Central memory CD8-positive, alpha-beta T cell (primary cell): ENCODE results near the gene NTSR2.

ENCODE experiments used
- ATAC-seq: fragments of 150-1000 bp; cut with Tn5 transposase; replicated peaks from 2 replicates; pipeline ENCODE4 v1.10.0; 2022; ENCODE audit warnings: mild to moderate bottlenecking, moderate FRiP score, moderate number of reproducible peaks; ENCODE audit not compliant: poor library complexity, severe bottlenecking; ENCODE audit errors: extremely low read depth
- DNase-seq, 2 donors: peaks; one replicate each; pipeline ENCODE4 v3.0.0; 2021; ENCODE audit warnings: low spot score in 2 of 2
- H3K27ac Mint-ChIP-seq: one replicate; pipeline ENCODE4 v1.8.0; 2022; ENCODE audit warnings: low read depth, mild to moderate bottlenecking, moderate library complexity, mixed read lengths
- H3K27me3 Mint-ChIP-seq: one replicate; pipeline ENCODE4 v1.8.0; 2022; ENCODE audit warnings: mixed read lengths
- H3K36me3 Mint-ChIP-seq: one replicate; pipeline ENCODE4 v1.8.0; 2022; ENCODE audit warnings: mild to moderate bottlenecking, moderate library complexity, mixed read lengths; ENCODE audit not compliant: insufficient read depth
- H3K4me1 Mint-ChIP-seq: one replicate; pipeline ENCODE4 v1.8.0; 2022; ENCODE audit warnings: mixed read lengths
- H3K4me3 Mint-ChIP-seq: one replicate; pipeline ENCODE4 v1.8.0; 2022; ENCODE audit warnings: mild to moderate bottlenecking, moderate library complexity, mixed read lengths
- H3K9me3 Mint-ChIP-seq: one replicate; pipeline ENCODE4 v1.8.0; 2022; ENCODE audit warnings: mixed read lengths

NTSR2 gene

DNA sequence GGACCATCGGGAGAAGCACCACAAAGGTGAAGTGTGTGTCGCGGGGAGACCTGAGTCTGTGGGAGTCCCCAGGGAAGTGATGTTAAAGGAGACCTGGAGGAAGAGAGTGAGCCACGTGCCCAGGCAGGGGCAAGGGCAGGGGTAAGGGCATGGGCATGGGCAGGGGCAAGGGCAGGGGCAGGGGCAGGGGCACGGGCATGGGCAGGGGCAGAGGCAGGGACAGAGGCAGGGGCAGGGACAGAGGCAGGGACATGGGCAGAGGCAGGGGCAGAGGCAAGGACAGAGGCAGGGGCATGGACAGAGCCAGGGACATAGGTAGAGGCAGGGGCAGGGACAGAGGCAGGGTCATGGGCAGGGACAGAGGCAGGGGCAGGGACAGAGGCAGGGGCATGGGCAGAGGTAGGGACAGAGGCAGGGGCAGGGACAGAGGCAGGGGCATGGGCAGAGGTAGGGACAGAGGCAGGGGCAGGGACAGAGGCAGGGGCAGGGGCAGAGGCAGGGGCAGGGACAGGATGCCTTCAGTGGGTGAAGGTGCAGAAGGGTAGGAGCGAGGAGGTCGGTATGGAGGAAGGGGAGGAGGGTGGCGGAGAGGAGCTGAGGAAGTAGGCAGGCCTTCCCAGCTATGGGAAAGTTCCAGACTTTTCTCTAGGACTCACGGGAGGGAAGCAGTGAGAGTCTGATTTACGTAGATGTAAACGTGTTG is 33.3 kb downstream of the NTSR2 start:
- Mint-ChIP-seq H3K9me3 (no peaks in the 10 kb centered on the region), H3K27ac (no peak overlapping the region), H3K4me1 (no peaks in the 10 kb centered on the region), H3K4me3 (no peak overlapping the region), H3K27me3 (peaks cover 37% of the 10 kb centered on the region), H3K36me3 (no peaks in the 10 kb centered on the region)
- DNase-seq (no peak), ATAC-seq (no peak)

DNA sequence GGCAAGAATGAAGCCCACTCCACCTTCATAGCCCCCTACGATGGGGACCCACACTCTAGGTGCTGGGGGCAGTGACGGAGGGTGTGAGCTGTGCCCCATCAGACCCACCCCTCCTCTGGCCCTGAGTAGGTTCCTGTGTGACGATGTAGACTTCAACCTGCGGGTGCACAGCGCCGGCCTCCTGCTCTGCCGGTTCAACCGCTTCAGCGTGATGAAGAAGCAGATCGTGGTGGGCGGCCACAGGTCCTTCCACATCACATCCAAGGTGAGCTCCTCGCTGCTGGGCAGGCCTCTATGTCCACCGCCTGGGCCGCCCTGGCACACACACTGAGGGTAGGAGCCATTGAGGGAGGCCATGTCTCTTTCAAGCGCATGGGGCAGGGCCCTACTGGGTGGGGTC is 34.9 kb downstream of the NTSR2 start:
- no peaks in the 10 kb centered on the region for H3K4me1 Mint-ChIP-seq
- H3K9me3 Mint-ChIP-seq = no peaks in the 10 kb centered on the region
- DNase-seq (no peak), ATAC-seq (no peak)
- no peaks in the 10 kb centered on the region for H3K36me3 Mint-ChIP-seq
- peaks cover 34% of the 10 kb centered on the region for H3K27me3 Mint-ChIP-seq
- H3K27ac Mint-ChIP-seq = no peak overlapping the region
- no peak overlapping the region for H3K4me3 Mint-ChIP-seq

DNA sequence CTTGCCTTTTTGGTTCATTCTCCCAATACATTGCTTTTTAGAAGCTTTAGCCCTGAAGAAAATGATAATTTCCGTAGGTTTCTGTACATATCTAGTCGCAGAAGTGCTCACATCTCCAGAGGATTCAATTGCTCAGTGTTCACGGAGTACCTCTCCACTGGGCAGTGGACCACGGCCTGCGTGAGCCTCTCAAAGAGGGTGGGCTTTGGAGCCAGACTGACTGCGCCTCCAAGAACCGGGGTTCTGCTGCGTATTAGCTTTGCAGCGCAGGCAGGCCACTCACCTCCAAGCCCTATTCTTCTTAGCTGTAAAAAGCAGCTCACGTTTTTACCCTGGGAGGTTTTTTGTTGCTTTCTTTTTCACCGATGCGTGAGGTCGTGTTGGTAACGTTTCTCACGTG is 35.4 kb downstream of the NTSR2 start:
- Mint-ChIP-seq H3K27me3 (peaks cover 28% of the 10 kb centered on the region), H3K4me3 (no peak overlapping the region), H3K9me3 (no peaks in the 10 kb centered on the region), H3K27ac (no peak overlapping the region), H3K4me1 (no peaks in the 10 kb centered on the region), H3K36me3 (no peaks in the 10 kb centered on the region)
- DNase-seq = no peak
- no peak for ATAC-seq

DNA sequence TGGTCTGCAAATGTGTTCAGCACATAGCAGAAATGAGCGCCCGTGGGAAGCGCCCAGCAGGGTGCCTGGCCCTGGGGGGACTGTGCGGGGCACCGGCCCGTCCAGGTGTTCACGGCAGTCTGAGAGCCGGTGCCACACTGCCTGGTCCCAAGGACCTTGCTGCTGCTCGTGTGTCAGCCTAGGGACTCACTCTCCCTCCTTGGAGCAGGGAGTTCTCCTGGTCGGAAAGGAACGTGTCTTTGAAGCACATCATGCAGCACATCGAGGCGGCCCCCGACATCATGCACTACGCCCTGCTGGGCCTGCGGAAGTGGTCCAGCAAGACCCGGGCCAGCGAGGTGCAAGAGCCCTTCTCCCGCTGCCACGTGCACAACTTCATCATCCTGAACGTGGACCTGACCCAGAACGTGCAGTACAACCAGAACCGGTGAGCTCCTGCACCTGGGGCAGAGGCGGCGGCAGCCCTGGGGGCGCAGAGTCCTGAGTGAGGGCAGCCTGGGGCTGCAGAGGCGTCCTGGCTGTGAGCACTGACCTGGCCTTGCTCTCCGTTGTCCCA is 36.0 kb downstream of the NTSR2 start:
- no peaks in the 10 kb centered on the region for H3K4me1 Mint-ChIP-seq
- no peak overlapping the region for H3K4me3 Mint-ChIP-seq
- H3K36me3 Mint-ChIP-seq = no peaks in the 10 kb centered on the region
- H3K9me3 Mint-ChIP-seq = no peaks in the 10 kb centered on the region
- no peak for ATAC-seq
- peaks cover 22% of the 10 kb centered on the region for H3K27me3 Mint-ChIP-seq
- H3K27ac Mint-ChIP-seq = no peak overlapping the region
- no peak for DNase-seq

DNA sequence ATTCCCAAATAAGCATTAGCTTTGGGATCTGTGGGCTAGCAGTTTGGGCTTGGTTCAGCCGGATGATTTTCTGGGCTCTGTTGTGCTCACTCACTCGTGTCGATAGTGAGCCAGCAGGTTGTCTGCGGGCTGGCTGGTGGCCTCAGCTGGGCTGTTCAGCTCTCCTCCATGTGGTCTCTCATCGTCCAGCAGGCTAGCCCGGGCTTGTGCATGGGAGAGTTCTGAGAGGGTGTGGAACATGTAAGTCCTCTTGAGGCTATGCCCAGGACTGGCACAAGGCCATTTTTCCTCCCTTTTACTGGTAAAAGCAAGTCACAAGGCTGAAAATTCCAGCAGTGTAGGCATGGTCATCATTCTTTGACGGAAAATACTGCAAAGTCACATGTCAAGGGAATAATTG is 38.5 kb downstream of the NTSR2 start:
- H3K27ac Mint-ChIP-seq = no peak overlapping the region
- H3K9me3 Mint-ChIP-seq = no peaks in the 10 kb centered on the region
- DNase-seq (no peak), ATAC-seq (no peak)
- no peaks in the 10 kb centered on the region for H3K4me1 Mint-ChIP-seq
- H3K27me3 Mint-ChIP-seq = peaks cover 20% of the 10 kb centered on the region
- no peaks in the 10 kb centered on the region for H3K36me3 Mint-ChIP-seq
- H3K4me3 Mint-ChIP-seq = no peak overlapping the region

DNA sequence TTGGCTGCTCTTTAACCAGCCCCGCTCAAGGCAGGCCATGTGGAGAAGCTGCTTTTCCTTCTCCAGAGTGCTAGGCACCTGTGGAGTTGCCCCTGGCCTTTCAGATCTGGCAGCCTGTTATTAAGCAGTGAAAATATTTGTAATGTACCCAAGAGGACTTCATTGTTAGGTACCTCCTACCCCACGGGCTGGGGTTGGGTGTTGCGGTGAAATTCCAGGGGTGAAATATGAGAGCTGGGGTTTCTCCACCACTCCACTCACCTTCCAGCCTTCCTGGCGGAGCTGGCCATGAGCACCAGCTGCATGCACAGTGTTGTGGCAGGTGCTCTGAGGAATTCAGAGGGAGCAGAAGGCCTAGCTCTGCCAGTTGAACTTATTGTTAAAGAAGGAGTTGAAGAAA is 39.1 kb downstream of the NTSR2 start:
- no peak overlapping the region for H3K4me3 Mint-ChIP-seq
- H3K27me3 Mint-ChIP-seq = peaks cover 14% of the 10 kb centered on the region
- H3K36me3 Mint-ChIP-seq = no peaks in the 10 kb centered on the region
- H3K9me3 Mint-ChIP-seq = no peaks in the 10 kb centered on the region
- no peaks in the 10 kb centered on the region for H3K4me1 Mint-ChIP-seq
- DNase-seq = no peak
- H3K27ac Mint-ChIP-seq = no peak overlapping the region
- no peak for ATAC-seq

DNA sequence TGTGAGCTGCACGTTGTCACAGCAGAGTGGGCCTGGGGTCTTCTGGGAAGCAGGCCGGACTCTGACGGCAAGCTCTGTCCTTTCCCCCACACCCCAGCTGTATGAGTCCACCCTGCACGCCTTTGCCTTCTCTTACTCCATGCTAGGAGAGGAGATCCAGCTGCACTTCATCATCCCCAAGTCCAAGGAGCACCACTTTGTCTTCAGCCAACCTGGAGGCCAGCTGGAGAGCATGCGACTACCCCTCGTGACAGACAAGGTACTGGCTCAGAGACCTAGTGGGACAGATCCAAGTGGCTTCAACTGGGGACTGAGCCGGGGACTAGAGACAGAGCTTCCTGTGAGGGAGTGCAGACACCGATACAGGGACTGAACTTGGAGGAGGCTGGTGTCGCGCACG is 40.1 kb downstream of the NTSR2 start:
- H3K27ac Mint-ChIP-seq = no peak overlapping the region
- no peaks in the 10 kb centered on the region for H3K9me3 Mint-ChIP-seq
- H3K36me3 Mint-ChIP-seq = no peaks in the 10 kb centered on the region
- no peaks in the 10 kb centered on the region for H3K4me1 Mint-ChIP-seq
- no peak overlapping the region for H3K4me3 Mint-ChIP-seq
- no peak for DNase-seq
- ATAC-seq = no peak
- peaks cover 7% of the 10 kb centered on the region for H3K27me3 Mint-ChIP-seq

DNA sequence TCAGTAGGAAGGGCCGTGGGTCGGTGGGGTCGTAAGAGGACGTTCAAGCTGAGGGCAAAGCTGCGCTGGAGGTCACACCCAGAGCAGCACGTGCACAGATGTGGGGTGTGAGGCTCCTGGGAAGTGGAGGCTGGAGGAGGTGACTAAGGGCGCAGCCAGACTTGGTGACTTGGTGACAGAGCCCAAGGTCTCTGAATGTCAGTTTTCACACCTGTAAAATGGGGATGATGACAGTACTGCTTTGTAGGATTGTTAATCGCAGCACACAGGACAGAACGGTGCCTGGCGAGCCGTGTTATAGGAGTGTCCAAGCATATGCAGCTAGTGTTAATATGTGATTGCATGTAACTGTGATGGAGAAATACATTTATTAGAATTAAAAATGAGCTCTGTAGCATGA is 40.8 kb downstream of the NTSR2 start:
- no peaks in the 10 kb centered on the region for H3K9me3 Mint-ChIP-seq
- no peak overlapping the region for H3K4me3 Mint-ChIP-seq
- ATAC-seq = no peak
- H3K27me3 Mint-ChIP-seq = peaks cover 7% of the 10 kb centered on the region
- no peak for DNase-seq
- H3K36me3 Mint-ChIP-seq = no peaks in the 10 kb centered on the region
- H3K27ac Mint-ChIP-seq = no peak overlapping the region
- H3K4me1 Mint-ChIP-seq = no peaks in the 10 kb centered on the region

DNA sequence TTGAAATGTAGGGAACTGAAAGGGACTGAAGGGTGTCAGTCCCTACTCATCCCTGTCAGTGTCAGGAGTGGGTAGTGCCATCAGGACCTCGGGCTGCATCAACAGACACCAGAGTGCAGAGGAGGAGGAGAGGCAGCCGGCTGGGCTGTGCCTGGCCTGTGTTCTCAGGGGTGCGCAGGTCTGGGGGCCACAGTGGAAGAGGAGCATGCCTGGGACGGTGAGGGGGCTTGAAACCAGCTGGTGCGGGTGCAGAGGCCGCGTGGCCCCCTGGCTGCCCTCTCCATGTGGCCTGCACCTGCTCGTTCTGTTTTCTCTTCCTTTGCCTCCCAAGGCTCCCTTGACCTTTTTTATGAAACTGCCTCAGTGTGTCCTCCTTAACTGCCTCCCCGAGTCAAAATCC is 41.3 kb downstream of the NTSR2 start:
- H3K4me1 Mint-ChIP-seq = no peaks in the 10 kb centered on the region
- no peak for ATAC-seq
- no peak overlapping the region for H3K4me3 Mint-ChIP-seq
- no peak for DNase-seq
- H3K27ac Mint-ChIP-seq = no peak overlapping the region
- no peaks in the 10 kb centered on the region for H3K9me3 Mint-ChIP-seq
- peaks cover 7% of the 10 kb centered on the region for H3K27me3 Mint-ChIP-seq
- no peaks in the 10 kb centered on the region for H3K36me3 Mint-ChIP-seq

DNA sequence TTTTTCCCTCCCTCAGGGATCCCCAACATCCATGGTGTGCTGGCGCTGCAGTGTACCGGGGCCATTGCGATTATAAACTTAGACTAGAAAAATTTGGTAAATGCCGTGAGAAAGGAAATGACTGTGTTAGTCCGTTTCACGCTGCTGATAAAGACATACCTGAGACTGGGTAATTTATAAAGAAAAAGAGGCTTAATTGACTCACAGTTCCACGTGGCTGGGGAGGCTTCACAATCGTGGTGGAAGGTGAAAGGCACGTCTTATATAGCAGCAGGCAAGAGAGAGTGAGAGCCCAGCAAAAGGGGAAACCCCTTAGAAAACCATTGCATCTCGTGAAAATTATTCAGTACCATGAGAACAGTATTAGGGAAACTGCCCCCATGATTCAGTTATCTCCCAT is 44.3 kb downstream of the NTSR2 start:
- no peak overlapping the region for H3K27ac Mint-ChIP-seq
- H3K27me3 Mint-ChIP-seq = peaks cover 7% of the 10 kb centered on the region
- H3K4me1 Mint-ChIP-seq = no peaks in the 10 kb centered on the region
- ATAC-seq (no peak), DNase-seq (no peak)
- H3K4me3 Mint-ChIP-seq = no peak overlapping the region
- H3K9me3 Mint-ChIP-seq = no peaks in the 10 kb centered on the region
- no peaks in the 10 kb centered on the region for H3K36me3 Mint-ChIP-seq

DNA sequence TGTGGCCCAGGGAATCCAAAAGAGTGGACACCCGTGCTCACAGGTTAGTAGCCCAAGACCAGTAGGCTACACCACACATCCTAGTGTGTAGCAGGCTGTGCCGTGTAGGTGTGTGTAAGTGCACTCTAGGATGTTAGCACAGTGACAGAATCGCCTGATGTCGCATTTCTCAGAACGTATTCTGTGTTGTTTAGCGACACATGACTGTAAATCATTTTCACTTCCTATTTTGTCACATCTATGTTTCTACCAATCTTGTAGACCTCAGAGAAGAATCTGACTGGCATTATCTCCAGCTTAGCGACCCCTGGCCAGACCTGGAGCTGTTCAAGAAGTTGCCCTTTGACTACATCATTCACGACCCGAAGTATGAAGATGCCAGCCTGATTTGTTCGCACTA is 45.1 kb downstream of the NTSR2 start:
- Mint-ChIP-seq H3K27me3 (peaks cover 7% of the 10 kb centered on the region), H3K27ac (no peak overlapping the region), H3K4me3 (no peak overlapping the region), H3K36me3 (no peaks in the 10 kb centered on the region), H3K9me3 (no peaks in the 10 kb centered on the region), H3K4me1 (no peaks in the 10 kb centered on the region)
- ATAC-seq (no peak), DNase-seq (no peak)

DNA sequence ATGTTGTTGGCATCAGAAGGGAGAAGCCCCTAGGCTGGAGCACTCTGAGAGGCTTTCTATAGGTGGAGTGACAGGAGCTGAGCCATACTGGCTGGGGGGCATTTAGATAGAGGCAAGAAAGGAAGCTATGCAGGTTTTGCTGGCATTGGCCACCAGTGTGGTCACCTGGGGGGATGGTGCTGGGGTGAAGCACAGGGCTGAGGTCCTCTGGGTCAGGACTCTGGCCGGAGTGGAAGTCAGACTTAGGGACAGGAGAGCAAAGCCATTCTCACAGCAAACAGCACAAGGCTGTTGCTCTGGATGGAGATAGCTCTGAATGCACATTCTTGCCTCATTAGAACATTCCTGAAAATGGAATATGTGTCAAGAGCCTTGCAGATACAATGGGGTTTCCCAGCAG is 47.4 kb downstream of the NTSR2 start:
- peaks cover 5% of the 10 kb centered on the region for H3K27me3 Mint-ChIP-seq
- H3K9me3 Mint-ChIP-seq = no peaks in the 10 kb centered on the region
- H3K4me1 Mint-ChIP-seq = no peaks in the 10 kb centered on the region
- H3K4me3 Mint-ChIP-seq = no peak overlapping the region
- ATAC-seq (no peak), DNase-seq (no peak)
- H3K27ac Mint-ChIP-seq = no peak overlapping the region
- no peaks in the 10 kb centered on the region for H3K36me3 Mint-ChIP-seq

DNA sequence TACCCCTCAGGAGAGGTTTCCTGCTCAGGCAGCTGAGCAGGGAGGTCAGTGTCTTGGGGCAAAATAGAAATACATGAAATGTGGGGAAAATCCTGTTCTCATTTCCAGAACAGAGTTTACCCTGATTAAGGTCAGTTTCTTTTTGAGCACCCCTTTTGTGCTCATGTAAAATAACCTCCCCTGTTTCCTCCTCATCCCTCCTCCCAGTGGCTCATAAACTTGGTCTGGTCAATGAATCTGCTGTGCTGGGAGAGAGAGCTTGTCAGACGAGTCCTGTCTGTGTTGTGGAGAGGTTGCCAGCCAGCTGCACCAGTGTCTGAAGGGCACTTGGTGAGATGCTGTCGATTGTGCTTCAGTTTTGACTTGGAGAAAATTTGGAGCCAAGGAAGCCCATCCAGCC is 48.6 kb downstream of the NTSR2 start:
- Mint-ChIP-seq H3K27me3 (no peaks in the 10 kb centered on the region), H3K4me3 (no peak overlapping the region), H3K4me1 (no peaks in the 10 kb centered on the region), H3K9me3 (no peaks in the 10 kb centered on the region), H3K27ac (no peak overlapping the region), H3K36me3 (no peaks in the 10 kb centered on the region)
- DNase-seq (no peak), ATAC-seq (no peak)
